ENCODE measurements around the gene OMD.

OMD gene

GRCh38 chr9:92424340-92424739 is at the start of gene OMD:
Gene OMD (minus strand): TSS chr9:92424471. CDS start chr9:92417558, 6,913 bp downstream.
- no peak for DNase-seq (ENCODE audit: low read depth in 3 of 3)

DNA sequence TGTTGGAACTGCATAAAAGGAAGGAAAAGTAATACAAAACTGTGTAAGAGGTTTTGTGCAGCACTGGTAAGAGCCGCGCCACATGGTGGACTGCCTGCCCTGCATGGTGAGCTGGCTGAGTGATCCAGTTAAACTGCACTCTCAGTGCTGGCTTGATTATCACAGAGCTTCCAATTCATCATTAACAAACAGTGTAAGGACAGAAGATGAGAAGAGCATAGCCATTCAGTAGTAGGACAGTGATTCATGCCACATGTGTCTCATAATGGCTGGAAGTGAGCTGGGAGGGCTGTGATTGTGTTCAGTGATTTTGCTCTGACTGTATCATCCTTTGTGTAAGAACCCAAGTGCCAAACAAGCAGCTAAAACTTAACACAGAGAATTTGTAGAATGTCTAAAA is 43.9 kb upstream of the OMD start:
- DNase-seq (ENCODE audit: low read depth in 3 of 3): no peak

DNA sequence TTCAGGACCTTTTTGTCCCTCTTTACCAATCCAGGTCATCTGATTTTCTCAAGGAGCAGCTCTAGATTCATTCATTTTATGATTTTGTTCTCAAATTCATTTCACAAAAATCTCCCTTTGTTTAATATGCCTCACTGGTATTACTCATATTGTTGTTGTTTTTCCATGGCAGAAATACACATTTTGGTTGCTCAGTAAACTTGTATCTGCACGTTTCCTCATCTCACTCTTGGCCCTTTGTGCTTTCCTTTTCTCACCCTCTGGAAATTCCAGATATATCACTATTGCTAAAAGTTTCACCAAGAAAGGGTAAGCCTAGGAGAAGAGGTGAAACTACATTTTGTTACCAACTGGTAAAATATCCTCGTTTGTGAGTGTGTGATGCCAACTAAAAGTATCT is 43.2 kb upstream of the OMD start:
- no peak for DNase-seq (ENCODE audit: low read depth in 3 of 3)

- DNase-seq (ENCODE audit: low read depth in 3 of 3): no peak
Observed at GRCh38 chr9:92467041-92467440, 42.8 kb upstream of the OMD start.

DNA sequence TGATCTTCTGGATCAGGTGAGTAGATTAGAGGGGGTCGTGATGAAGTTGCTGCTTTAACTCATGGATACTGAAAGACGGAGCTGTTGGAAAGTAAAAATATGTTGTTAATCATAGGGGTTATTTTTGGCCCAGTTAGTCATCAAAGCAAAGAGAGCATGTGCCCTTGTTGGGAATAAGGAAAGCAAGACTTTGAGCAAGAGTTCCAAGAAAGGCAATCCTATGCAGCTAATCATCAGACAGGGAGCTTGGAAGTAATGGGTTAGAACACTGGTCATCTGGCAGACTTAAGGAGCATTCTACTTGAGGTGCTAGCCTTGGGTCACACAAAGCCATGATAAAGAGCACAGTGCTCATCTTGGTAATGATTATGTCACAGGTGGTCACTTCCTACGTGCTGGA is 39.7 kb upstream of the OMD start:
- DNase-seq (ENCODE audit: low read depth in 3 of 3): no peak

DNA sequence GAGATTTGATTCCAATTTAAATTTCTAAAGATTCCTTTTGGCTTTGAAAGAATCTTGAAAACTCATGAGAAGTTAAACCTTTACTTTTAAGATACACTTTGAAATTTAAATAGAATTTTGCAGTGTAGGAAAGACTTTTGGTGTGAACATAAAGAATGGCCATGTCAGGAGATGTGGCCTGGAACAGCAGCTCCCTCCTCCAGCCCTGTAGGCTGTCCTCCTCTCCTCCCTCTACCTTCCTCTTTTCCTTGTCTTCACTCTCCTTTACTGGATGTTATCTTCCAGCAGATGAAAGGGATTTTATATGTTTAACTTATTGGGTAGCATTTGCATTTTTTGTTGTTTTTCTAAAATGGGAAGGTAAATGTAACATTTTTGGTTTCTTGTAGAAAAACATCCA is 39.1 kb upstream of the OMD start:
- DNase-seq (ENCODE audit: low read depth in 3 of 3): no peak

GRCh38 chr9:92457576-92457975 is 33.3 kb upstream of the OMD start:
- DNase-seq (ENCODE audit: low read depth in 3 of 3): no peak

- no peak for DNase-seq (ENCODE audit: low read depth in 3 of 3)
Observed at GRCh38 chr9:92455217-92455616, 30.9 kb upstream of the OMD start.

DNA sequence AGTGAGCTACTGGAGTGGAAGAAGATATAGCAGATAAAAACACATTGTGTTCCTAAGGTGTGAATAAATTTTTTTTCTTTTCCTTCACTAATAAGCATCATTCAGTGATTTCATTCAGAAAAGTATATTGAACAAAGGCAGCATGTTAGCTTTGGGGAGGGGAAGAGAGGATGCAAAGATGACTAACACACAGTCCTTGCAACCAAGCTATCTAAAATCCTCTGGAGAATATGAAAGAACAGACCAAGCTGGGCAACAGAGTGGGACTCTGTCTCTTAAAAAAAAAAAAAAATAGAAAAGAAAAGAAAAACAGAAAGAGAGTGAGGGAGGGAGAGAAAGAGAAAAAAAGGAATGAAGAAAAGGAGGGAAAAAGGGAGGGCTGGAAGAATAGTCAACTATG is 22.3 kb upstream of the OMD start:
- DNase-seq (ENCODE audit: low read depth in 3 of 3): no peak

- no peak for DNase-seq (ENCODE audit: low read depth in 3 of 3)
Observed at GRCh38 chr9:92444841-92445240, 20.6 kb upstream of the OMD start.

DNA sequence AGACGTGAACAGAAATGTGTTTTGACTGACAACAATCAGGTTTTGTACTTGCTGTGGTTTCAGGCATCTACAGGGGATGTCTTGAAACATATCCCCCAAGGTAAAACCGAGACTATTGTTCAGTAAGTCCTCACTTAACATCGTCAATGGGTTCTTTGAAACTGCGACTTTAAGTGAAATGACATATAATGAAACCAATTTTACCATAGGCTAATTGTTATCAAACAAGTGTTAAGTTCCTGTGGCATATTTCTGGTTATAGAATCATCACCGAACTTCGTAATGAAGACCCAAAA is 16.4 kb upstream of the OMD start:
- no peak for DNase-seq (ENCODE audit: low read depth in 3 of 3)

DNA sequence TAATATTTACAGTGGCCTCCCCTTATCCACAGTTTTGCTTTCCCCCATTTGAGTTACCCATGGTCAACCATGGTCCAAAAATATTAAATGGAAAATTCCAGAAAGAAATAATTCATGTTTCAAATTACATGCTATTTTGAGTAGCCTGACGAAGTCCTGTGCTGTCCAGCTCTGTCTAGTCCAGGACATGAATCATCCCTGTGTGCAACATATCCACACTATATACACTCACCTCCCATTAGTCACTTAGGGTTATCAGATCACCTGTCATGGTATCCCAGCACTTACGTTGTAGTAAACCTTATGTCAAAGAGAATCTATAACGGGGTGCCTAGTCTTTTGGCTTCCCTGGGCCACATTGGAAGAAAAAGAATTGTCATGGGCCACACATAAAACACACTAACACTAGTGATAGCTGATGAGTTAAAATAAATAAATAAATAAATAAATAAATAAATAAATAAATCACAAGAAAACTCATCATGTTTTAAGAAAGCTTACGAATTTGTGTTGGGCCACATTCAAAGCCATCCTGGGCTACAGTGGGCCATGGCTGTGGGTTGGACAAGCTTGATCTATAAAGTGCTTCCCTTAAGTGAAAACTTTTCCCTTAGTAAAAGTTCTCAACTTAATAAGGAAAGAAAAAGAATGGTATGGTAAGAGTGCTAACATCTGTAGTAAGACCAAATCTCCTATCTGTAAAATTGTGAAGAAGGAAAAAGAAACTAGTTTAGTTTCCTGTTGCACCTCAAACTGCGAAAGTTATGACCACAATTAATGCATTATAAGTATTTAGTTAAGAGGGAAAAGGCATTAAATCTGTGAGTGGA is 15.9 kb upstream of the OMD start:
- no peak for DNase-seq (ENCODE audit: low read depth in 3 of 3)

GRCh38 chr9:92438900-92439526 is 14.7 kb upstream of the OMD start:
- DNase-seq (ENCODE audit: low read depth in 3 of 3): no peak

DNA sequence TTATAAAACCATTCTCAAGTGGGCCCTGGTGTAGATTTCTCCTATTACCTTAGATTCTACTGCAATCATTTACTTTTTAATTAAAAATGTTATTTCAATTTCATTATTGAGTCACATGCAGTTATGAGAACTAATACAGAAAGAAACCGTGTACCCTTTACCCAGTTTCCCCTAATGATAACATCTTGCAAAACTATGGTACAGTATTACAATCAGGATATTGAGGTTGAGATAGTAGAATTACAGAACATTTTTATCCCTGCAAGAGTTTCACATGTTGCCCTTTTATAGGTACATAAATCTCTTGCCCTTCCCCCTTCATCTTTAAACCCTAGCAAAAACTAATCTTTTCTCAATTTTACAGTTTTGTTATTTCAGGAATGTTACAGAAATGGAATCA is 11.0 kb upstream of the OMD start:
- no peak for DNase-seq (ENCODE audit: low read depth in 3 of 3)

GRCh38 chr9:92432972-92433548 is 8.8 kb upstream of the OMD start:
- DNase-seq (ENCODE audit: low read depth in 3 of 3): no peak

GRCh38 chr9:92432350-92432749 is 8.1 kb upstream of the OMD start:
- no peak for DNase-seq (ENCODE audit: low read depth in 3 of 3)

DNA sequence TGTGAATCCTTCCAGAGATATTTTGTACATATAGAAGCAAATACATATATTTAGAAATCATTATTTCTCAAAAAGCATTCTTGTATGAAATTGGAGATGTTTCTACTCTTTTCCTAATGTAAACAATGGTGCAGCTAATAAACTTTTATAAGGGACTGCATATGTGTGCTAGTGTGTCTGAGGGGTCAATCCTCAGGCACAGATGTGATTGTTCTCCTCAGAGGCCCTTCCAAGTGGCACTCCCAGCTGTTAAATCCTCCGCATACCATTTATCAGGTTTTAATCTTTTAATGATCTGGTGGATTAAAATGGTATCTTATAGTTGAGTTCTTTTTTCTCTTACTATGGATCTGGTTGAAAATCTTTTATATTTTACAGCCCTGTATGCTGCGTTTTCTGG is 5.6 kb upstream of the OMD start:
- no peak for DNase-seq (ENCODE audit: low read depth in 3 of 3)

DNA sequence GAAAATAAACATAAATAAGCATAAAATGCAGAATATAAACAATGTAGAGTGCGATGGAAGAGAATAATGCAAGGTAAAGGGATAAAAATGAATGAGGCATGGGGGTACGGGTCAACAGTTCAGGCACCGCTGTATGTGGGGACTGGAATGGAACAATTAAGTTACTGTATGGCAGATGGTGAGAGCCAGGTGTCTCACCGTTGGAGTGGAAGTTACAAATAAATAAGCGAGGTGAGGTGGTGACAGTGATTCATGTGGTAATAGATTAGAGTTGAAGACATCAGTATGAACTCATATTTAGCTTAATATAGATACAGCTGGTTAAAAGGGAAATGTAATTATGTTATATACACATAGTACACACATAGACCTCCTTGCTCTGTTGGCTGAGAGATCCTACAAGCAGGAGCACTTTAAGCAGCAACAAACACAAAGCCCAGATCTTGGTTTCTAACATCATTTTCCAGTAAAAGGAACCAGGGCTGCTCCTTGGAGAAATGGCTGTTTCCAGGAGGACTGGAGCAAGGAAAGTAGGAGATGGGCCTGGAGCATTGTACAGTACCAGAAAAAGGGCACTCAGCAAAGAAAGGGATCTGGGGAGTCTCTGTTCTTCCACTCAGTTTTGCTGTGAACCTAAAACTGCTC is 2.4 kb upstream of the OMD start:
- DNase-seq (ENCODE audit: low read depth in 3 of 3): no peak

DNA sequence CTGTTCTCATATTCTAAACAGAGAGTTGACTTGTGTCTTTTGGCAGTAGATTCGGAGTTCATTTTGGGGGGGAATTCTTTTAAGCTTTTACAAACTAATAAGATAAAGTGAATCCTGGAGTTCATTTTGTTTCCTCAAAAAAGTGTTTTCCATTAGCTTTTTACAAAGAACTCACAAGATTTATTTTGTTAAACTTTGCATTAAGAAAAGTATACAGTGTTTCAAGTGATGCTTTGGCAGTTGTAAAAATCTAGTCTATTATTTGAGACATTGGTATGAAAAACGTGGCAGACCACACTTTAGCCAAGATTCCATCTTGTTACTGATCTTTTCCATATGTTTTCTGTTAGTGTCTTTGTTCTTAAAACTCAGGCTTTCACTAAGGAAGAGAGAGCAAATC is 1.2 kb upstream of the OMD start:
- DNase-seq (ENCODE audit: low read depth in 3 of 3): no peak

DNA sequence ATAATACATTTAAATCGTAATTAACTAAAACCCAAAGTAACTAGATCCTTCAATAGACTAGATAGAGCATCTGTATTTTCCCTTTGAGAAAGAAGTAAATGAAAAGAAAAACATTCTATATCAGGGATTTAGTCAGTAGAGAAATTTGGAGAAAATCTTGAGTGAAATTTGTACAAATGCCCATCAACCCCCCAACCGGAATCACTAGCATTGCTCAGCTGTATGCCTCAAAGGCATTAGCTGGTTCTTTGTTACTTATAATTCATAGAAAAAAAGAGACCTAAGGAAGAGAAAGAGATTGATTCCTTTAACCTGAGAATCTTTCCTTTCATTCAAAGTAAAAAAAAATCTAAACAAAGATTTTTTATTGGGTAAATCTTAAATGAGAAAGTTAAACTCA is 659 bp downstream of the OMD start:
- DNase-seq (ENCODE audit: low read depth in 3 of 3): no peak

- no peak for DNase-seq (ENCODE audit: low read depth in 3 of 3)
Observed at GRCh38 chr9:92422611-92423338, 1.5 kb downstream of the OMD start.

DNA sequence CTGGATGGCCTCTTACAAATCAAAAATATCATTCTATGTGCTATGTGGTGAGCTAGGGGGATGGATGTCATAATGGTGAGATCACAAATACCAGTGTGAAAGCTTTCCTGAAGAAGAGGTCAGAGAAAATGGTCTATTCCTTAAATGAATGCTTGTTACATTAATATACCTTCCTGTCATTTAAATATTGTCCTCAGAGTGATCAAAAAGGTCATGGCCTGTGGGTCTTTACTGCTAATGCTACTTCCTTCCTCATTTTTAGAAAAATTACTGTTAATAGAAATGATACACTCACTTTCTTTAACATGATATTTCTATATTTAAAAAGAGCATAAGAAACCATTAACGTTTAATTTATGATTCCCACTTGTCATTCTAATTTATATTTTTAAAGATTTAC is 9.7 kb downstream of the OMD start:
- no peak for DNase-seq (ENCODE audit: low read depth in 3 of 3)
